GM19023 (cell line): ENCODE data around the gene EPHA2.
"Not testable (repeated sequence)": the region's sequence is repeated elsewhere in the genome, so short reads cannot be mapped to it uniquely, and the experiment has no call there.

Experiments used
- ATAC-seq: cut with Tn5 transposase; IDR thresholded peaks from one replicate; pipeline ENCODE4 v1.9.1; 2021; ENCODE audit warnings: mild to moderate bottlenecking, moderate library complexity; ENCODE audit not compliant: unreplicated experiment

Gene EPHA2

GRCh38 chr1:16155537-16156410 is at the start of gene EPHA2:
EPHA2 (minus strand) TSS chr1:16156069; CDS start chr1:16155932, 137 bp downstream.
- ATAC-seq: no peak

- no peak for ATAC-seq
These were observed 49.4 kb upstream of the EPHA2 start for GRCh38 chr1:16205334-16205671.

- no peak for ATAC-seq
These were observed 48.9 kb upstream of the EPHA2 start for GRCh38 chr1:16204634-16205333.

- no peak for ATAC-seq
These were observed 48.3 kb upstream of the EPHA2 start for GRCh38 chr1:16204216-16204615.

GRCh38 chr1:16203550-16203949 is 47.7 kb upstream of the EPHA2 start:
- ATAC-seq: no peak

- ATAC-seq: no peak
These were observed 46.7 kb upstream of the EPHA2 start for GRCh38 chr1:16202281-16203210.

GRCh38 chr1:16199700-16200099 is 43.8 kb upstream of the EPHA2 start:
- no peak for ATAC-seq

- ATAC-seq: no peak
These were observed 43.3 kb upstream of the EPHA2 start for GRCh38 chr1:16199157-16199501.

GRCh38 chr1:16198444-16199156 is 42.7 kb upstream of the EPHA2 start:
- ATAC-seq: no peak

- no peak for ATAC-seq
These were observed 41.0 kb upstream of the EPHA2 start for GRCh38 chr1:16196874-16197273.

GRCh38 chr1:16196139-16196538 is 40.3 kb upstream of the EPHA2 start:
- not testable (repeated sequence) for ATAC-seq

- ATAC-seq: no peak
These were observed 39.6 kb upstream of the EPHA2 start for GRCh38 chr1:16195518-16195905.

GRCh38 chr1:16191916-16192546 is 36.2 kb upstream of the EPHA2 start:
- ATAC-seq: no peak

- ATAC-seq: no peak
These were observed 35.4 kb upstream of the EPHA2 start for GRCh38 chr1:16191309-16191708.

- no peak for ATAC-seq
These were observed 34.2 kb upstream of the EPHA2 start for GRCh38 chr1:16189921-16190621.

- no peak for ATAC-seq
These were observed 33.1 kb upstream of the EPHA2 start for GRCh38 chr1:16189003-16189402.

GRCh38 chr1:16187748-16188401 is 32.0 kb upstream of the EPHA2 start:
- no peak for ATAC-seq

GRCh38 chr1:16186655-16187235 is 30.9 kb upstream of the EPHA2 start:
- ATAC-seq: no peak
